GM12873 (cell line): ENCODE measurements around the gene SPATS2.

Source experiments
- CTCF ChIP-seq: IDR thresholded peaks from 2 replicates; pipeline ENCODE4 v1.5.1; 2012; ENCODE audit warnings: low read depth, mild to moderate bottlenecking, moderate library complexity, low read length, control low read depth; ENCODE audit not compliant: insufficient read depth; ENCODE audit errors: missing control alignments

The SPATS2 gene

GRCh38 chr12:49367381-49368239 lies at the start of gene SPATS2:
TSS of gene SPATS2 (plus strand) at chr12:49367462. CDS start at chr12:49461013, 93,551 bp downstream.
- no peak for TF ChIP-seq CTCF

- no peak for TF ChIP-seq CTCF
Observed at GRCh38 chr12:49322367-49322707, 44.9 kb upstream of the SPATS2 start.

- TF ChIP-seq CTCF = no peak
Observed at GRCh38 chr12:49322708-49323523, 44.3 kb upstream of the SPATS2 start, which contains the start of gene TROAP. TSS of gene TROAP (plus strand) at chr12:49323255. CDS start at chr12:49323609, 354 bp downstream.

- TF ChIP-seq CTCF = no peak
Observed at GRCh38 chr12:49323524-49324097, 43.7 kb upstream of the SPATS2 start.

GRCh38 chr12:49325606-49326005 lies 41.7 kb upstream of the SPATS2 start:
- no peak for TF ChIP-seq CTCF

GRCh38 chr12:49327368-49327767 lies 39.9 kb upstream of the SPATS2 start:
- TF ChIP-seq CTCF = no peak

GRCh38 chr12:49327887-49328286 lies 39.4 kb upstream of the SPATS2 start:
- TF ChIP-seq CTCF = no peak
